IPS-20b (cell line): ENCODE measurements around the gene ERO1A.
A peak's percentile ranks its signal among the peaks of the same experiment; 100 is the strongest.

Experiments used
- H3K27ac ChIP-seq: one replicate; pipeline ENCODE4 v1.5.1; 2013; ENCODE audit warnings: low read length
- H3K27me3 ChIP-seq: 2 replicates; pipeline ENCODE4 v1.6.1; 2013; ENCODE audit warnings: mild to moderate bottlenecking, low read length, inconsistent platforms; ENCODE audit not compliant: insufficient read depth
- H3K36me3 ChIP-seq: 2 replicates; pipeline ENCODE4 v1.6.1; 2013; ENCODE audit warnings: low read depth, mild to moderate bottlenecking, inconsistent platforms, low read length, moderate library complexity; ENCODE audit not compliant: insufficient read depth
- H3K4me1 ChIP-seq: 2 replicates; pipeline ENCODE4 v1.6.1; 2013; ENCODE audit warnings: mild to moderate bottlenecking, control low read depth, inconsistent platforms, low read length, moderate library complexity; ENCODE audit not compliant: insufficient read depth
- H3K4me3 ChIP-seq: 2 replicates; pipeline ENCODE4 v1.5.1; 2013; ENCODE audit warnings: mild to moderate bottlenecking, low read length, inconsistent platforms
- H3K9ac ChIP-seq: 2 replicates; pipeline ENCODE4 v1.6.1; 2013; ENCODE audit warnings: low read depth, mild to moderate bottlenecking, inconsistent platforms, low read length, moderate library complexity
- H3K9me3 ChIP-seq: 2 replicates; pipeline ENCODE4 v1.6.1; 2013; ENCODE audit warnings: mild to moderate bottlenecking, low read depth, low read length, inconsistent platforms; ENCODE audit not compliant: insufficient read depth

The ERO1A gene

DNA sequence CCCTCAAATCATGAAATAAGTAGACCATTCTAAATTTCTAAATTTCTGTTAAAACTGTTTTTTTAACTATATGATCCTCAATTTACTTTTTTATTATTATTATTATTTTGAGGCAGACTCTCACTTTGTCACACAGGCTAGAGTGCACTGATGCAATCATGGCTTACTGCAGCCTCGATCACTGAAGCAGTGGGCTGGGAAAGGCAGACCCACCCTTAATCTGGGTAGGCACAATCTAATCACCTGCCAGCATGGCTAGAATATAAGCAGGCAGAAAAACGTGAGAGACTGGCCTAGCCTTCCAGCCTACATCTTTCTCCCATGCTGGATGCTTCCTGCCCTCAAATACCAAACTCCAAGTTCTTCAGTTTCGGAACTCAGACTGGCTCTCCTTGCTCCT is 2.3 kb downstream of the ERO1A start:
- Histone ChIP-seq H3K9ac (no peak overlapping the region), H3K4me1 (no peaks in the 10 kb centered on the region; the same call in 1 of the 2 replicates), H3K4me3 (no peak overlapping the region), H3K27me3 (peaks cover 25% of the 10 kb centered on the region), H3K27ac (no peak overlapping the region), H3K36me3 (no peaks in the 10 kb centered on the region), H3K9me3 (no peaks in the 10 kb centered on the region)

GRCh38 chr14:52692248-52692962 is 3.0 kb downstream of the ERO1A start:
- Histone ChIP-seq H3K9me3 (no peaks in the 10 kb centered on the region), H3K4me1 (no peaks in the 10 kb centered on the region; the same call in 1 of the 2 replicates), H3K4me3 (no peak overlapping the region), H3K27ac (no peak overlapping the region), H3K36me3 (no peaks in the 10 kb centered on the region), H3K27me3 (peaks cover 28% of the 10 kb centered on the region), H3K9ac (no peak overlapping the region)

GRCh38 chr14:52690983-52691760 is 4.2 kb downstream of the ERO1A start:
- H3K4me1 ChIP-seq, result no peaks in the 10 kb centered on the region; the same call in 1 of the 2 replicates
- H3K4me3 ChIP-seq, result no peak overlapping the region

DNA sequence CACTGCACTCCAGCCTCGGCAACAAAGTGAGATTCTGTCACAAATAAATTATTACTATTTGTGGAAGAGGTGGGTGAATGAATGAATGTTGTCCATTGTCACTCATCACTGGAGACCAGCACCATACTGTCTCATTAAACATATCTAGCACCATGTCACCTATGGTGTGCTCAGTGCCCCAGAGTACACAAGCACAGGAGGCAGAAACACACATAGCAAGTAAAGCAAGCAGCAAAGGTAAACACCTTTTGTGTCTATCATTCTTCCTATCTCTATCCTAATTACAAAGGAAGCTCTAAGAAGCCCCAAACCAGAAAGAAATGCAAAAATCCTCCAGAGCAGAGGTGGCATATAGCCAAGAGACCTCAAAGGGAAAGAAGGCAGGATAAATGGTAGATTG is 9.2 kb downstream of the ERO1A start:
- Histone ChIP-seq H3K36me3 (no peaks in the 10 kb centered on the region), H3K9ac (no peak overlapping the region), H3K27me3 (peaks cover 7% of the 10 kb centered on the region; the same call in 1 of the 2 replicates), H3K9me3 (no peaks in the 10 kb centered on the region), H3K4me3 (0 out of 2 replicates have a peak overlapping the region, but pooled peaks have one; percentile 13), H3K27ac (no peak overlapping the region), H3K4me1 (peaks cover 7% of the 10 kb centered on the region; the same call in 1 of the 2 replicates)

More at GRCh38 chr14:52690983-52691760, 4.2 kb downstream of the ERO1A start:
- Histone ChIP-seq H3K9ac (no peak overlapping the region), H3K9me3 (no peaks in the 10 kb centered on the region), H3K27ac (no peak overlapping the region), H3K27me3 (peaks cover 24% of the 10 kb centered on the region), H3K36me3 (no peaks in the 10 kb centered on the region)

- Histone ChIP-seq H3K36me3 (no peaks in the 10 kb centered on the region), H3K27me3 (peaks cover 7% of the 10 kb centered on the region; the same call in 1 of the 2 replicates), H3K9me3 (no peaks in the 10 kb centered on the region), H3K4me1 (peaks cover 7% of the 10 kb centered on the region; the same call in 1 of the 2 replicates), H3K27ac (no peak overlapping the region), H3K4me3 (no peak overlapping the region), H3K9ac (no peak overlapping the region)
These were observed 11.3 kb downstream of the ERO1A start for GRCh38 chr14:52683985-52684520.

GRCh38 chr14:52678591-52678990 is 16.8 kb downstream of the ERO1A start:
- no peak overlapping the region for H3K9ac ChIP-seq
- no peaks in the 10 kb centered on the region for H3K9me3 ChIP-seq
- H3K36me3 ChIP-seq, result peaks cover 11% of the 10 kb centered on the region; the same call in 1 of the 2 replicates
- H3K4me3 ChIP-seq, result no peak overlapping the region
- H3K27ac ChIP-seq, result no peak overlapping the region
- H3K4me1 ChIP-seq, result no peaks in the 10 kb centered on the region
- H3K27me3 ChIP-seq, result no peaks in the 10 kb centered on the region

GRCh38 chr14:52663850-52664249 is 31.5 kb downstream of the ERO1A start:
- Histone ChIP-seq H3K27ac (no peak overlapping the region), H3K9me3 (no peaks in the 10 kb centered on the region), H3K27me3 (no peaks in the 10 kb centered on the region), H3K4me1 (no peaks in the 10 kb centered on the region; the same call in 1 of the 2 replicates), H3K36me3 (no peaks in the 10 kb centered on the region), H3K4me3 (no peak overlapping the region), H3K9ac (no peak overlapping the region)

GRCh38 chr14:52661314-52661713 is 34.0 kb downstream of the ERO1A start:
- H3K4me3 ChIP-seq, result no peak overlapping the region
- H3K4me1 ChIP-seq, result no peaks in the 10 kb centered on the region; the same call in 1 of the 2 replicates
- no peaks in the 10 kb centered on the region for H3K27me3 ChIP-seq
- H3K27ac ChIP-seq, result no peak overlapping the region
- peaks cover 9% of the 10 kb centered on the region; the same call in 1 of the 2 replicates for H3K36me3 ChIP-seq
- H3K9ac ChIP-seq, result no peak overlapping the region
- H3K9me3 ChIP-seq, result no peaks in the 10 kb centered on the region

DNA sequence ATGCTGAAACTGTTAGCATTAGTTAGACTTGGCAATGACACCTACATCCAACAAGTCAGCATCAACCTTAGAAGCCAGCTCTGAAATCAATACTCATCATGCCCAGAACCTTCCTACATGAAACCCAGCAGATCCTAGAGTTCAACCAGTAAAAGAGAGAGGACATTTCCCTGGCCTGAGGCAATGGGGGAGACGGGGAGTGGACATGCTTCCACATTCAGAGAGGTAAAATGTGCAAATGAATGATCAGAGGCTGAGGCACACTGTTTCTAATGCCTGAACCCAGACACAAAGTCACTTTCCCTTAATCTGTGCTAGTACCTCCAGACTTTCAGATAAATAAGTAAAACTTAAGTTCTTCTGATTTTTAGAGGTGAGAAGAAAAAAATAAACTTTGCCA is 34.5 kb downstream of the ERO1A start:
- H3K36me3 ChIP-seq, result peaks cover 9% of the 10 kb centered on the region; the same call in 1 of the 2 replicates
- H3K4me3 ChIP-seq, result no peak overlapping the region
- no peaks in the 10 kb centered on the region for H3K27me3 ChIP-seq
- no peak overlapping the region for H3K9ac ChIP-seq
- no peak overlapping the region for H3K27ac ChIP-seq
- no peaks in the 10 kb centered on the region; the same call in 1 of the 2 replicates for H3K4me1 ChIP-seq
- no peaks in the 10 kb centered on the region for H3K9me3 ChIP-seq

GRCh38 chr14:52660325-52660724 is 35.0 kb downstream of the ERO1A start:
- no peaks in the 10 kb centered on the region; the same call in 1 of the 2 replicates for H3K4me1 ChIP-seq
- no peak overlapping the region for H3K4me3 ChIP-seq
- H3K36me3 ChIP-seq, result peaks cover 9% of the 10 kb centered on the region; the same call in 1 of the 2 replicates
- H3K9ac ChIP-seq, result no peak overlapping the region
- H3K27ac ChIP-seq, result no peak overlapping the region
- H3K9me3 ChIP-seq, result no peaks in the 10 kb centered on the region
- no peaks in the 10 kb centered on the region for H3K27me3 ChIP-seq

DNA sequence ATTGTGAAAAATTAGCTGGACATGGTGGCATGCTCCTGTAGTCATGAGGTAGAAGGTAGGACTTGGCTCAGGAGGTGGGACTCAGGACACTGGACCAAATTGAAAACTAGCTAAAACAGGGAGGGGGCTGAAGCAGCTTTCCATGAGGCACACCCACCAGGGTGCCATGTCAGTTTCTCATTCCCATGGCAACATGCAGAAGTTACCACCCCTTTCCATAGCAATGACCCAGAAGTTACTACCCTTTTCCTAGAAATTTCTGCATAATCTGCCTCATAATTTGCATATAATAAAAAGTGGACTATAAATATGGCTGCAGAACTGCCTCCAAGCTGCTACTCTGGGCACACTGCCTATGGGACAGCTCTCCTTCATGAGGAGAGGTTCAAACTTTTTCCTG is 38.5 kb downstream of the ERO1A start:
- Histone ChIP-seq H3K36me3 (peaks cover 23% of the 10 kb centered on the region), H3K4me3 (no peak overlapping the region), H3K4me1 (no peaks in the 10 kb centered on the region), H3K27ac (no peak overlapping the region), H3K9me3 (no peaks in the 10 kb centered on the region), H3K9ac (no peak overlapping the region), H3K27me3 (no peaks in the 10 kb centered on the region)
